WI38 (cell line): ENCODE data around the gene GPC5.
"Not testable (repeated sequence)": the region's sequence is repeated elsewhere in the genome, so short reads cannot be mapped to it uniquely, and the experiment has no call there.

Experiments
- H3K4me3 ChIP-seq: 2 replicates; pipeline ENCODE4 v1.5.1; 2011; ENCODE audit warnings: low read depth, mild to moderate bottlenecking, control low read depth, low read length
- CTCF ChIP-seq: IDR thresholded peaks from 2 replicates; pipeline ENCODE4 v1.5.1; 2012; ENCODE audit warnings: low read depth, mild to moderate bottlenecking, control low read depth, low read length

GPC5 gene

GRCh38 chr13:91398413-91399188, at the start of gene GPC5:
GPC5 (plus strand) TSS chr13:91398621.
- H3K4me3 ChIP-seq, result peak within 1 kb of the TSS; percentile 47
- TF ChIP-seq CTCF, result no peak

DNA sequence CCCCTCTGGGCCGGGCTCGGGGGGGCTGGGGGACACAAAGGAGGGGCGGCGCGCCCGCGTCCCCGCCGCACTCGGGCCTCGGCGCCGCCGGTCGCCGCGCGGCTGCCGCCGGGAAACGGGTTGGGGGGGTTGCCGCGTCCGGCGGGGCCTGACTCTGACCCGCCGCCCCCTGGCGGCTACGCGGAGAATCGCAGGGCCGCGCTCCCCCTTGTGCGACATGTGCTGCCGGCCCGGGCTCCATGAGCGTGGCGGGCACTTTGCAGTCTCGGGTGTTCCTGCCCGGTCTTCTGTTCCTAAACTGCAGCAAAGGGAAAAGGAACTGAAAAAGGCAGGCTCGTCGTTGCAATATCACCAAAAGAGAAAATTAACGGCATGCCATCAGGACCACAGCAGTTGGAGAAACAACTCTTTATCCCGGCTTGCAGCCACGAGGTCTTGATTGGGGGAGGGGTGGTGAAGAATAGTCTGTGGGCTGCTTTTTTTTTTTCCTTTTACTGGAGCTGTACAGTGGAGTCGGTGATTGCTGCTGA, 49.5 kb upstream of the GPC5 start:
- peak; percentile 88 for TF ChIP-seq CTCF
- H3K4me3 ChIP-seq, result peak overlapping the region; percentile 72

- no peak for TF ChIP-seq CTCF
- peak overlapping the region; percentile 72 for H3K4me3 ChIP-seq
Observed at GRCh38 chr13:91349992-91350911, 48.2 kb upstream of the GPC5 start.

DNA sequence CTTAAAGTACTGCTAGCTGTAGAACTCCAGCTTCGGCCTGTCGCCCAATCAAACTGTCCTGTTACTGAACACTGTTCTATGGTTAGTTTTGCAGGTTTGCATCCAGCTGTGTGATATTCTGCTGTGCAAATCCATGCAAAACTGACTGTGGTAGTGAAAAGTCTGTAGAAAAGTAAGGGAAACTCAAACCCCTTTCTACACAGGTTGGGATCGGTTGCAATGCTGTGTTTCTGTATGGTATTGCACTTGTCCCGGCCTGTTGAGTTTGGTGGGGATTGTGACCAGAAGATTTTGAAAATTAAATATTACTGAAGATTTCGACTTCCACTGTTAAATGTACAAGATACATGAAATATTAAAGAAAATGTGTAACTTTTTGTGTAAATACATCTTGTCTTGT, 47.3 kb upstream of the GPC5 start:
- TF ChIP-seq CTCF, result no peak
- no peak overlapping the region for H3K4me3 ChIP-seq

DNA sequence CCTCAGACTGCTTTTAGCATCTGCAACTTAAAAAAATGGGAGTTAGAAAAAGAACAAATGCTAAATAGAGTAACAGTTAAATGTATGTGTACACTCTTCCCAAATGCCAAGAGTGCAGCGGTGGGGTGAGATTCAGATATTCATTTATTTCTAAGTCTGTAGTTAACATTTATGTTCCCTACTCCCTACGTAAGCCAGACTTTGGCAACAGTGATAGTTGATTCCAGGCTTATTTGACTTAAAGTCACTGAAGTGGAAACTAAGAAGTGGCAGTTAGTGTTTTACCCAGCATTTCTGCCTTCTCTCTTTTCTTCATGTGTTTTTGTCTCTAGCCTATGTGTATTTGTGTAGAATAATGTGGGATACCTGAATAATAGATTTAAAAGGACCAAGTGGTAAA, 46.4 kb upstream of the GPC5 start:
- H3K4me3 ChIP-seq, result no peak overlapping the region
- TF ChIP-seq CTCF, result no peak

DNA sequence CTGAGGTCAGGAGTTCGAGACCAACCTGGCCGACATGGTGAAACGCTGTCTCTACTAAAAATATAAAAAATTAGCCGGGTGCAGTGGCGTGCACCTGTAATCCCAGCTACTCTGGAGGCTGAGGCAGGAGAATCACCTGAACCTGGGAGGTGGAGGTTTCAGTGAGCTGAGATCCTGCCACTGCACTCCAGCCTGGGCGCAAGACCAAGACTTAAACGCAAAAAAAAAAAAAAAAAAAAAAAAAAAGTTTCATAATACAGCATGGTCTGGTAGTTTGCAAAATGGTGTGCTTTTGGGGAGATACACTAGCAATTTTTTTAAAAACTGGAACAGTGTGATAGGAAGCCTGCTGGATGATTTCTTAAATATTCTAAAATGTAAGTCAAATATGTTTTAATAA, 45.5 kb upstream of the GPC5 start:
- H3K4me3 ChIP-seq, result not testable (repeated sequence)

DNA sequence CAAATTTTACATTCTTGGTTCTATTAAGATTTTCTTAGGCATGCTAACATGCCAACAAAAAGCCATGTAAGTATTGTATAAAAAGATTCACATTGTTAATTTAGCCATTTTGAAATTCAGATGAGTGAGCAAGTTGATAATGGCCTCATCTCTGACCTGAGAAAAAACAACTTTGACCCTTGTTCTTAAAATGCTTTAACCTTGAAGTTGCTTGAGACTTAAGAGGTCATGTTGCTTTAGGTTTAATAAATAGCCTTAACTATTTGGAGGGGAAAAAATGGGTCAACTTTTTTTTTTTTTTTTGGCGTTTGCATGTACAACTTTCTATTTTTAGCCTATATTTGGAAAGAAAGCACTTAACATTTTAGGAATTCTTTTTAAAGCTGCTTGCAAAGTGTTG, 44.9 kb upstream of the GPC5 start:
- no peak for TF ChIP-seq CTCF
- no peak overlapping the region for H3K4me3 ChIP-seq
